WI38 (cell line): ENCODE measurements around the gene PADI1.

Source experiments
- H3K4me3 ChIP-seq: 2 replicates; pipeline ENCODE4 v1.5.1; 2011; ENCODE audit warnings: low read depth, mild to moderate bottlenecking, control low read depth, low read length
- TF ChIP-seq, protein P1 (sequence below): IDR thresholded peaks from 2 replicates; pipeline ENCODE4 v1.5.1; 2012; ENCODE audit warnings: low read depth, mild to moderate bottlenecking, control low read depth, low read length

Gene PADI1

GRCh38 chr1:17276568-17276967 is 71.6 kb downstream of the PADI1 start:
- TF ChIP-seq, protein P1, sequence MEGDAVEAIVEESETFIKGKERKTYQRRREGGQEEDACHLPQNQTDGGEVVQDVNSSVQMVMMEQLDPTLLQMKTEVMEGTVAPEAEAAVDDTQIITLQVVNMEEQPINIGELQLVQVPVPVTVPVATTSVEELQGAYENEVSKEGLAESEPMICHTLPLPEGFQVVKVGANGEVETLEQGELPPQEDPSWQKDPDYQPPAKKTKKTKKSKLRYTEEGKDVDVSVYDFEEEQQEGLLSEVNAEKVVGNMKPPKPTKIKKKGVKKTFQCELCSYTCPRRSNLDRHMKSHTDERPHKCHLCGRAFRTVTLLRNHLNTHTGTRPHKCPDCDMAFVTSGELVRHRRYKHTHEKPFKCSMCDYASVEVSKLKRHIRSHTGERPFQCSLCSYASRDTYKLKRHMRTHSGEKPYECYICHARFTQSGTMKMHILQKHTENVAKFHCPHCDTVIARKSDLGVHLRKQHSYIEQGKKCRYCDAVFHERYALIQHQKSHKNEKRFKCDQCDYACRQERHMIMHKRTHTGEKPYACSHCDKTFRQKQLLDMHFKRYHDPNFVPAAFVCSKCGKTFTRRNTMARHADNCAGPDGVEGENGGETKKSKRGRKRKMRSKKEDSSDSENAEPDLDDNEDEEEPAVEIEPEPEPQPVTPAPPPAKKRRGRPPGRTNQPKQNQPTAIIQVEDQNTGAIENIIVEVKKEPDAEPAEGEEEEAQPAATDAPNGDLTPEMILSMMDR = no peak
- no peak overlapping the region for H3K4me3 ChIP-seq

DNA sequence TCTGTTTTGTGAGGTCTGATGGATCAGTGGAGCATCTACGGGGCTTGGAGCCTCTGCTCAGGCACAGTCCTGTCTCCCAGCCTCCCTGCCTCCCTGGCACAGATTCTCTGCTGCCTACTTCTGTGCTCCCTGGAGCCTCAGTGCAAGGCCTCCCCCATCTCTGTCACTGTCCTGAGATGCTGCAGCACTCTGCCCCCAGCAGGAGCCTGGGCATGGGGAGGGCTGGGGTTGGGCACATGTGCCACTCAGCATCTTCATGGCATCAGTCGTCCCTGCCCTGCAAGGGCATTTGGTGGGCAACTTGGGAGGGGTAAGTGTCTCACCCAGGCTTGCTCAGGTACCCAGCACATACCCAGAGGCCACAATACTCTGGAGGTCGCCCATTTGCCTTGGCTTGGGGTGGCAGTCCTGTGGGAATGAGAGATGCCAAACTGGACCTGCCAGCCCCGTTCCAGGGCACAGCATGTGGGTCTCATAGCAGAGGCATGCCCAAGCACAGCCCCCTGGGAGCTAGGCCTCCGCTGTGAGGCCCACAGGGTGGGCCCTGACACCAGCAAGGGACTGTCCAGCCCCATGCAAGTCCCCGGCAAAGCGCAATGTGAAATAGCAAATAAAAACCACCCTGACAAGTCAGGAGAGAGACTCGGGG is 72.7 kb downstream of the PADI1 start:
- TF ChIP-seq, protein P1 = no peak
- H3K4me3 ChIP-seq = no peak overlapping the region

- TF ChIP-seq, protein P1 = no peak
- H3K4me3 ChIP-seq = no peak overlapping the region
These were observed 74.3 kb downstream of the PADI1 start for GRCh38 chr1:17278996-17279830.

GRCh38 chr1:17280436-17280835 is 75.5 kb downstream of the PADI1 start:
- H3K4me3 ChIP-seq = no peak overlapping the region
- TF ChIP-seq, protein P1 = no peak

DNA sequence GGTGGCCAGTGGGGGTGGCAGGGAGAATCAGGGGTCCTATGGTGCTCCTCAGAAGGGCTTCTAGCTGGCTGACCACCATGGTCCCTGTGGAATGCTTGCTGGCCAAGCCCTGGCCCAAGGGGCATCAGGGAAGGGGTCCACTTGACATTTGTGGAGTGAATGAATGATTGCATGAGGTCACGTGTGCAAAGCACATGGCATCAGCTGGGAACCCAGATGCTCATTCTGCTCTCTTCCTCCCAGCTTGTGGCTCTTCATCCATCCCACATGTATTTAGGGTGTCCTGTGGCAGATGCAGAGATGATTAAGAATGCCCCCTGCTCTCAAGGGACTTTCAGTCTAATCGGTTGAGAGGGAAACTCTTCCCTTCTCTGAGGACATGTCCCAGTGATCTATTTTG is 76.0 kb downstream of the PADI1 start:
- H3K4me3 ChIP-seq = no peak overlapping the region
- TF ChIP-seq, protein P1 = no peak

DNA sequence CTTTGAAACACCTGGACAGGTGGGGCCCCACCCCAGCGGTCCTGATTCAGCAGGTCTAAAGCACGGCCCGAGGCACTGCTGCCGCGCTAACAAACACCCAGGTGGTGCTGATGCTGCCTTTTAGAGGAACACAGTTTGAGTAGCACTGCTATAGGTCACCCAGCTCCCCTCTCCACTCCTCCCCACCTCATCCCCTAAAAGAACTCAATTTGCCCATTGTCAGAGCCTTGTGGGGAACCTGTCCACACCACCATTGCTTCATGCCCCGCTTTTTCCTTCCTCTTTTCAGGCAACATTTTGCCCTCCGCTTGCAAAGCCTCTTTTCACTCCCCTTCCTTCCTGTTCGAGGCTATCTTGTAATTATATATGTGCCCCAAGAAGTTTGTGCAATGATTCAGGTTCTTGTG is 76.8 kb downstream of the PADI1 start:
- H3K4me3 ChIP-seq = no peak overlapping the region
- TF ChIP-seq, protein P1 = no peak

GRCh38 chr1:17282836-17283235 is 77.9 kb downstream of the PADI1 start:
- H3K4me3 ChIP-seq = no peak overlapping the region
- TF ChIP-seq, protein P1 = no peak
